Mucosa of rectum (tissue), 2 donors: Measurements from ENCODE around the gene ITK.
"Not testable (repeated sequence)": the region's sequence is repeated elsewhere in the genome, so short reads cannot be mapped to it uniquely, and the experiment has no call there.

Experiments
- H3K27ac ChIP-seq, 2 donors: one replicate each; pipeline ENCODE4 v1.7.0; 2013; ENCODE audit warnings: inconsistent platforms in 2 of 2, low read depth in 2 of 2, low read length in 2 of 2
- H3K27me3 ChIP-seq, 2 donors: one replicate each; pipeline ENCODE4 v1.7.0; 2013; ENCODE audit warnings: low read length in 2 of 2; ENCODE audit not compliant: control insufficient read depth in 2 of 2, insufficient read depth in 2 of 2
- H3K36me3 ChIP-seq, 2 donors: one replicate each; pipeline ENCODE4 v1.7.0; 2013; ENCODE audit warnings: low read length in 2 of 2; ENCODE audit not compliant: control insufficient read depth in 2 of 2, insufficient read depth in 2 of 2
- H3K4me1 ChIP-seq, 2 donors: one replicate each; pipeline ENCODE4 v1.7.0; 2013; ENCODE audit warnings: low read length in 2 of 2, mild to moderate bottlenecking in 1 of 2; ENCODE audit not compliant: control insufficient read depth in 2 of 2, insufficient read depth in 2 of 2
- H3K4me3 ChIP-seq, 2 donors: one replicate each; pipeline ENCODE4 v1.7.0; 2013; ENCODE audit warnings: low read length in 2 of 2
- H3K9ac ChIP-seq, 2 donors: one replicate each; pipeline ENCODE4 v1.7.0; 2013; ENCODE audit warnings: low read length in 2 of 2, low read depth in 1 of 2, mild to moderate bottlenecking in 1 of 2
- H3K9me3 ChIP-seq, 2 donors: one replicate each; pipeline ENCODE4 v1.7.0; 2013; ENCODE audit warnings: low read length in 2 of 2; ENCODE audit not compliant: control insufficient read depth in 2 of 2
- donor health status: healthy.
- donor health status: Normal muscosa, but diverticular disease.

Gene ITK

DNA sequence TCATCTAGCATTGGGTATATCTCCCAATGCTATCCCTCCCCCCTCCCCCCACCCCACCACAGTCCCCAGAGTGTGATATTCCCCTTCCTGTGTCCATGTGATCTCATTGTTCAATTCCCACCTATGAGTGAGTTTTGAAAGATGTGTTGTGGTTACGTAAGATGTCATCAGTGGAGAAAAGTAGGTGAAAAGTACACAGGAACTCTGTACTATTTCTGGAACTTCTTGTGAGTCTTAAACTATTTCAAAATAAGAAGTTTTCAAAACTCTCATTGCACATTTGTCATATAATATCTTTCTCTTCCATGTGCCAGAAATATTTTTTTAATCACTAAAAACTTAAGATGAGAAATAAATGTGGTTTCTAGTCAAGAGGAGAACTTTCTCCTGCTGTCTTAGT, 30.0 kb downstream of the ITK start:
- not testable (repeated sequence) for H3K4me3 ChIP-seq, H3K9me3 ChIP-seq, H3K9ac ChIP-seq, H3K36me3 ChIP-seq, H3K27me3 ChIP-seq, H3K27ac ChIP-seq, H3K4me1 ChIP-seq

DNA sequence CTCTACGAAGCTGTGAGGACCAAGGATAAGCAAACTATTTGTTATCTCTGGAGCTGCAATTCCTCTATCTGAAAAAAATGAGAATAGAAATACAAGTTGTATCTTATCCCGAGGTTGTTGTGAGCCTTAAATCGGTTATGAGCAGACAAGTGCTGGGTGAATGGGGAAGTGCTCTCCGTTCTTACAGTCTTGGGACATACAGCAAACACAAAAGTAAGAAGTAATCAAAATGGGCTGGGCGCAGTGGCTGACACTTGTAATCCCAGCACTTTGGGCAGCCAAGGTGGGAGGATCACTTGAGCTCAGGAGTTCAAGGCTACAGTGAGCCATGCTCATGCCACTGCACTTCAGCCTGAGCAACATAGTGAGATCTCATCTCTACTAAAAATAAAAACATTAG, 31.7 kb downstream of the ITK start:
- H3K4me3 ChIP-seq: no peak overlapping the region
- H3K9ac ChIP-seq: no peak overlapping the region
- H3K4me1 ChIP-seq: no peaks in the 10 kb centered on the region
- no peak overlapping the region for H3K27ac ChIP-seq
- H3K27me3 ChIP-seq: no peaks in the 10 kb centered on the region
- no peaks in the 10 kb centered on the region for H3K9me3 ChIP-seq
- no peaks in the 10 kb centered on the region for H3K36me3 ChIP-seq

DNA sequence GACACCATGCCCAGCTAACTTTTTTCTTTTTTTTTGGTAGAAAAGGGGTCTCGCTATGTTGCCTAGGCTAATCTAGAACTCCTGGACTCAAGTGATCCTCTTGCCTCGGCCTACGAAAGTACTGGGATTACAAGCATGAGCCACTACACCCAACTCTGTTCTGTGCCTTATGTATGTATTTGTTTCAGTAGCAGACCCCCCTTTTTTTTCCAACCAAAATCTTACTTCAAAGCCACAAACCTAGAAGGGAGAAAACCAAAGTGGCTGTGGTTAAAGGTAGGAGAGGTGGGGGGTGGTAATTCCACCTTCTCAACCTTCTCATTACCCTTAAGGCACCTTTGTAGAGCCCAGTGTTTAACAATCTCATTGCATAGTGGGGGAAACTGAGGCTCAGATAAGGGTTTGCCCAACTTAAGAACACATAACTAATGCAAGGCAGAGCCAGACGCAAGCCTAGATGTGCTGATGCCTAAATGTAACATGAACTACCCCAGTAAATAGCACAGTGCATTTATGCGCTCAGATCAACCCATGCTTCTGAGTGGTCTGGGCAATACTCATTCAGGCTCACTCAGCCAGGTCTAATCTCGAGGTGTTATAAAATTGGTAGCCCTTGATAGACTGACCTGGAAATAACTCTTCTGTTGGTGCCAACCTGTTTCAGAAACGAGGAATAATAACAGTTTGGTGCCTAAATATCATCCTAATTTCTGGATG, 33.0 kb downstream of the ITK start:
- no peaks in the 10 kb centered on the region for H3K4me1 ChIP-seq
- no peaks in the 10 kb centered on the region for H3K9me3 ChIP-seq
- no peaks in the 10 kb centered on the region for H3K36me3 ChIP-seq
- H3K27me3 ChIP-seq: no peaks in the 10 kb centered on the region
- H3K9ac ChIP-seq: no peak overlapping the region
- no peak overlapping the region for H3K27ac ChIP-seq
- no peak overlapping the region for H3K4me3 ChIP-seq

DNA sequence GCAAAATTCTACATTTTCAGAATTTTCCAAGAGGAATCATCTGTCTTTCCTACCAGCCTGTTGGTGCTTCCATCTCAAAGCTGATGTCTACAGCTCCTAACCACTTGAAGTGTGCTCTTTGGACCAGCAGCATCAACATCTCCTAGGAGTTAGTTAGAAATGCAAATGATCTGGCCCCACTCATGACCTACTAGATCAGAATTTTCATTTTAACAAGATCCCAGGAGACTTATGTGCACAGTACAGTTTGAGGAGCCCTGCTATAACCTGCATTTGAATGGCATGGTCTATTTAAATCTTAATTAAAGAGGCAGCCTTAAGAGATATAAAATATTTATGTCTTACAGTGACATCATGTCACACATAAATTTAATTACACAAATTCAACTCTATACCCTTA, 33.8 kb downstream of the ITK start:
- no peaks in the 10 kb centered on the region for H3K36me3 ChIP-seq
- H3K27ac ChIP-seq: no peak overlapping the region
- H3K9me3 ChIP-seq: no peaks in the 10 kb centered on the region
- H3K4me1 ChIP-seq: no peaks in the 10 kb centered on the region
- no peak overlapping the region for H3K9ac ChIP-seq
- H3K4me3 ChIP-seq: no peak overlapping the region
- no peaks in the 10 kb centered on the region for H3K27me3 ChIP-seq

DNA sequence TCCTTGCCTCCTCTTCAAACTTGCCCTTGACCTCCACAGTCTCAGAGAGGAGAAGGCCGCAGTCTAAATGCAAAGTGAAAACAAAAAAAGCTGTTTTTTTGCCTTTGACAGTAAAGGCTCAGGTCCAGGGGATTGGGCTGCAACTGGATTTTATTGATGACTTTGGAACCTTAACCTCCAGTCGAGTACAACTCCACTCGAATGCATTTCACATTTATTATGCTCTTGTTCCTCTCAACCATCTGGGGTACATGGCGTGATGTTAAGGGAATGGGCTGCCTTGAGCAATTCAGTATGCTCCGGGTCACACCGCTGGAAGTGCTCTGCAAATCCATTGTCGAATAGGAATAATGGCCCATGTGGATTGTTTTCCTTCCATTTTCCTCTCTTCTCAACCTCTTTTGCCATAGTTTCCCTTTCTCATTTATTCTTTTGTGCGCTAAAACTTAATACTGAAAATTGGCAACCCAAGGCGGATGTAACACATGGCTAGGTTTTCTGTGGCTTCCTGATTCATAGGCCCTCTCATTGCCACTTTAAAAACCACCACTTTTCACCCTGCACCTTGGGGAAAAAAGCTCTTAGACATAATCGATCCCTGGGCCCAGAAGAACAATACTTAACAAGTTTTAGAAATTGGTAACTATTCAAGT, 34.3 kb downstream of the ITK start:
- no peak overlapping the region for H3K4me3 ChIP-seq

DNA sequence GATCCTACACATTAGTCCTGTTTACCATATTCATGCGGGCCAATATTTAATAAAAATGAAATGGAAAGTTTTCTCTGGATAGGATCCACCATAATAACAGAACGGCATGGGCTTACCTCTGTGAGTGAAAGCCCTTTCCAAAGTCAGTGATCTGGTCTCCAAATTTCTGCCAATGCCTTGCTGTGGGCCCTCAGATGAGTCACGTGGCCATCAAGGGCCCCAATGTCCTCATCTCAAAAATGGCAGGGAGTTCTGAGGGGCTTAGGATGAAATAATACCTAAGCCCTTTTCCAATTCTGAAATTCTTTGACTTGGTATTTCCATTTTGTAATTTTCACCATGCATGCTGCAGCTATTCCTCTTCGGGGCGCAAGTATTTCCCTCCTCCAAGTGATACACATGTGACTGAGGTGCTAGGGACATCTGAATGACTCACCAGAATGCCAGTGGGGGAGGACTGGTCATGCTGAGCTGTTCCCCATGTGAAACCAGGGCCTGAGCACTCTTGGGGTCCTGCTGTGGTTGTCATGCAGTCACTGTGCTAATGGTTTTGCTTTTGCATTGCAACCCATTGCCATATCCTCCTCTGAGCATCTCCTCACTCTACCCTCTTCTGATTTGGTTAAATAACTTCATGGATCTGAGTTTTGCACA, 35.0 kb downstream of the ITK start:
- H3K4me1 ChIP-seq: no peaks in the 10 kb centered on the region
- no peak overlapping the region for H3K9ac ChIP-seq
- no peak overlapping the region for H3K4me3 ChIP-seq
- no peaks in the 10 kb centered on the region for H3K36me3 ChIP-seq
- H3K27me3 ChIP-seq: no peaks in the 10 kb centered on the region
- H3K9me3 ChIP-seq: no peaks in the 10 kb centered on the region
- H3K27ac ChIP-seq: no peak overlapping the region

More for the DNA sequence above, 34.3 kb downstream of the ITK start:
- H3K9ac ChIP-seq: no peak overlapping the region
- no peaks in the 10 kb centered on the region for H3K9me3 ChIP-seq
- H3K27ac ChIP-seq: peak overlapping the region in 1 of 2 donors; percentile 35
- H3K27me3 ChIP-seq: no peaks in the 10 kb centered on the region
- no peaks in the 10 kb centered on the region for H3K4me1 ChIP-seq
- no peaks in the 10 kb centered on the region for H3K36me3 ChIP-seq

DNA sequence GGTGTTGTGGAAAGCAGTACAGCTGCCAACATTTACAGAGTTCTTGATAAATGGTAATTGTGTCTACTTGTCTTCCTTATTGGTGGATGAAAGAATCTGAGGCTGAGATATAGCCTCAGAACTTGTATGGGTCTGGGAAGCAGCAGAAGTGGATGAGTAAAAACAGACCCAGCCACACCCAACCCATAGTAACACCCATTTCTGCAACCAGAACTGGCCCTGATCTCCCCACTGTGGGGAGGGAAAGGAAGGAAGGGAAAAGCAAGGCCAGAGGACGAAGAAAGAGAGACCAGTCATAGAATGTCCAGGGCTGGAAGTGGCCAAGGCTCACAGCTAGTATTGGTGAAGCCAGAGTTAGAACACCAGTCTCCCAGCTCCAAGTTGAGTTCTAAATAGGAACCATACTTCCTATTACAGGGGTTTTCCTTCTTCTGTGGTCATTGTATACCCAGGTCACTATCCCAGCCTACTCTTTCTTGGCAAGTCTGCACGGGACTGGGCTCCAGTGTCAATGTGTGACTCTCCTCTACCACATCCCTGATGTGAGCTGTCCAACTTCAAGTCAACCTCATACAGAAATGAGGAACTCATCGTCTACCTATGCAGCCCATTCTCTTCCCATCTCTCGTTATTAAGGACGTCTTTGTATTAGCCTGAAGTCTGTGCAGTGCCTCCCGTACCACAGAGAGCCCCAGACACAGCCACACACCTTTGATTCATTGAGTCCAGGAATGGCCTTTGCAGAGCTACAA, 35.9 kb downstream of the ITK start:
- no peak overlapping the region for H3K27ac ChIP-seq
- H3K9me3 ChIP-seq: no peaks in the 10 kb centered on the region
- H3K4me3 ChIP-seq: no peak overlapping the region
- no peak overlapping the region for H3K9ac ChIP-seq
- H3K36me3 ChIP-seq: no peaks in the 10 kb centered on the region
- no peaks in the 10 kb centered on the region for H3K4me1 ChIP-seq
- no peaks in the 10 kb centered on the region for H3K27me3 ChIP-seq

DNA sequence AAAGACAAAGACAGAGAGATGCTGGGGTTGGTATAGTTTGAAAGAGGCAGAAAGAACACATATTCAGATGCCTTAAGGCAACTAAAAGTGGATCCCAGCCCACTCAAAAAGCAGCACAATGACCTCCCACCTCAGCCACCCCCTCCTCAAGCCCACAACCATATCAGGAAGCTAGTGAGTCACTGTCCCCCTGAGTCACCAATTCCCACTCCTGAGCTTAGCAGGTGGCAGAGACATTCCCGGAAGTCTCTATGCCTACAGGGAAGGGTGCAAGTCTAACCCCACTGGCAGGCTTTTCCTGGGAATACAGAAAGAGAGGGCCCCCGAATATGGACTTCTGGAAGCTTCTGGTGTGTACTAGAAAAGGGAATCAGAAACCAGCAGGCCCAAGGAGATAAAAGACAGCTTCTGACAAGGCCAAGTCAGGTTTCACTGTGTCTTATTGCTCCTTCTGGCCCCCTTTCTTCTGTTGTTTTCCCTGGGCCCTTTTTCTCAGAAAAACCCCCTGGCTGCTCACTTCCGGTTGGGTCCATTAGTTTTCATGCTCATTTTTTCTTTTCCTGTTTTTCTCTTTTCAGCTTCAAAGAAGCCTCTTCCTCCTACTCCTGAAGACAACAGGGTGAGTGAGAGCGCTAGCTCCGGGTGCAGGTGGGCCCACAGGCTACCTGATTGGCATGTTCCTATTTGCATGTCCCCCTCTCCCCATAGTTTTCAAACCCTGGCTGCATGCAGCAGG, 36.8 kb downstream of the ITK start:
- H3K27me3 ChIP-seq: no peaks in the 10 kb centered on the region
- H3K4me1 ChIP-seq: no peaks in the 10 kb centered on the region
- no peaks in the 10 kb centered on the region for H3K9me3 ChIP-seq
- no peak overlapping the region for H3K27ac ChIP-seq
- H3K36me3 ChIP-seq: no peaks in the 10 kb centered on the region
- H3K9ac ChIP-seq: no peak overlapping the region
- no peak overlapping the region for H3K4me3 ChIP-seq

DNA sequence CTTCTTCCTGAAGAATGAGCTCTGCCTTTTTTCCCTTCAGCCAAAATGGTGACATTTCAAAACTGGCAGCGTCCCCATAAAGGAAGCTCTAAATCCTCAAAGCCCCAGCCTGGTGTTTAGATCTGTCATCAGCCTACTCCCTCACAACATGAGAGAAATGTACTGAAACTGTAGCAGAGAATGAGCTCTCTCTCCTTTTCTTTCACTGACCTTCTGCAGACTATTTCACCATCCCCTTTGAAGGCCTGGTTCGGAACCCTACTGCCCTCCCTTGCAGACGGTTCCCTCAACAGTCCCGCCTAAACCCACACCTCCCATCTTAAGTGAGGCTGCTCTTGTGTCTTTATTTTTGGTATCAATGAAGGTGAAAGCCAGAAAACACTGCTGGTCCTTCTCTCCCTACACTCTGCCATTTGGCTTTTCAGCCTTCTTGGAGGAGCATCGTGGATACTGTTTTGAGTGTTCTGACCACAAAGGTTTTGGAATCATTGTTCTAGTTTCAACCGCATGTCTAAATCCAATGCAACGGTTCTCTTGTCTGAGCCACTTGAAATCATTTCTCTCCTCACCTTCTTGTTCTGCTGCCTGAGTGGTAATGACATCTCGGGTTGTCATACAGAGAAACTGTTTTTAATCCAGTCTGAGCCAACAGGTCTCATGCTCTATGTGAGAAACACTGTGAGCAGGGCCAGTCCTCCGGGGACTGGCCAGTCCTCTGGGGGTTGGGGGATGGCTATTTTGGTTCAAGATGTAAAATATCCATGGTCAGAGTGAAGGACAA, 39.0 kb downstream of the ITK start:
- Histone ChIP-seq H3K4me3 (no peak overlapping the region), H3K4me1 (no peaks in the 10 kb centered on the region), H3K27me3 (no peaks in the 10 kb centered on the region), H3K9me3 (no peaks in the 10 kb centered on the region), H3K27ac (no peak overlapping the region), H3K9ac (no peak overlapping the region), H3K36me3 (no peaks in the 10 kb centered on the region)
